ENCODE results near the gene MSL2.
A peak's percentile ranks its signal among the peaks of the same experiment; 100 is the strongest.
"Not testable (repeated sequence)": the region's sequence is repeated elsewhere in the genome, so short reads cannot be mapped to it uniquely, and the experiment has no call there.

MSL2 gene

DNA sequence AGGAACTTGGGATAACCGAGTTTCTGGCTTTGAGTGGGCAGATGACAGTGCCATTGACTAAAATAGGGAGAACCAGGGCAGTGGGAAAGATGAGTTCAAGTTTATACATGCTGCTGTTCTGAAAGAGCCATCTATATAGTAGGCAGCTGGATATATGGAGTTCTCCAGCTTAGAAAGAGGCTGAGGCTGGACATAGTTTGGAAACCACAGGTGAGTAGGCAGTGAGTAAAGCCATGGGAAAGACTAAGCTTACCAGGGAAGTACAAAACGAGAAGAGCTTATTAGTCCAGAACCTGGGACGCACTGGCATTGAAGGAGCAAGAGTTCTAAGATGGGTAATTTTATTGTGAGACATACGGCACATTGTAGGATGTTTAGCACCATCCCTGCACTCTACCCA is 54.2 kb downstream of the MSL2 start:
- no peak for DNase-seq

DNA sequence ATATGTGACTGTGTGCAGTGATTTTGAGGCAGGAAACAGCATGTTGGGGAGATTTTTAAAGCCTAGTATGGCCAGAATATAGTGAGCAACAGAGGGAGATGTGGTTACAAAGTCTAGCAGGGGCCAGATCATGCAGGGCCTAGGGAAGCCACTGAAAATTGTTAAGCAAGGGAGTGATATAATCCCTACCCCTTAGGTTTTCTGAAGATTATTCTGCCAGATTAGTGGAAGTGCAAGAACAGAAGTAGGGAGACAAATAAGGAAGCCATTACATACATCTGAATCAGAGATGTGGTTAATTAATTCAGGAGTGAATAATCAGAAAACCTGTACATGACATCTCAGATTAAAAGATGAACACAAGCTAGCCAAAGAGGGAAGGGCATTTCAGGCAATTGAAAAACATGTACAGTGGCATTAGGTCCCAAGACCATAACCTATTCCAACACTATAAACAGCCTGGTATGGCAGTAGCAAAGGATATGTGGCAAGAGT is 54.8 kb downstream of the MSL2 start:
- no peak for DNase-seq

DNA sequence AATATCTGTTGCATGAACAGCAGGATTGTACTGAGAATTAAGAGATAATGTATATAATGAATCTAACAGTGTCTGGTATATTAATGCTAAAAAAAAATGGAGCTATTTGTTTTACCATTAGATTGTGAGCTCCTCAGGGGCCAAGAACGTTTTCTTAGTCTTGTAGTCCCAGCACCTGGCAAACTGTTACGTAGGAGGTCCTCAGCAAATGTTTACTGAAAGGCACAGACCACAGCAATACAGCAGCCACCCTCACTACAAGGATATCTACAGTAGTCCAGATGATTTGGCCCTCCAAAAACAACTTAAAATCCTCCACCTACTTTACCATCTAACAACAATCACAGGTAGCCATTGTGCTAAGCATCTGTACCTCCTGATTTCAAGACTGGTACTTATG is 59.7 kb downstream of the MSL2 start:
- DNase-seq = no peak

DNA sequence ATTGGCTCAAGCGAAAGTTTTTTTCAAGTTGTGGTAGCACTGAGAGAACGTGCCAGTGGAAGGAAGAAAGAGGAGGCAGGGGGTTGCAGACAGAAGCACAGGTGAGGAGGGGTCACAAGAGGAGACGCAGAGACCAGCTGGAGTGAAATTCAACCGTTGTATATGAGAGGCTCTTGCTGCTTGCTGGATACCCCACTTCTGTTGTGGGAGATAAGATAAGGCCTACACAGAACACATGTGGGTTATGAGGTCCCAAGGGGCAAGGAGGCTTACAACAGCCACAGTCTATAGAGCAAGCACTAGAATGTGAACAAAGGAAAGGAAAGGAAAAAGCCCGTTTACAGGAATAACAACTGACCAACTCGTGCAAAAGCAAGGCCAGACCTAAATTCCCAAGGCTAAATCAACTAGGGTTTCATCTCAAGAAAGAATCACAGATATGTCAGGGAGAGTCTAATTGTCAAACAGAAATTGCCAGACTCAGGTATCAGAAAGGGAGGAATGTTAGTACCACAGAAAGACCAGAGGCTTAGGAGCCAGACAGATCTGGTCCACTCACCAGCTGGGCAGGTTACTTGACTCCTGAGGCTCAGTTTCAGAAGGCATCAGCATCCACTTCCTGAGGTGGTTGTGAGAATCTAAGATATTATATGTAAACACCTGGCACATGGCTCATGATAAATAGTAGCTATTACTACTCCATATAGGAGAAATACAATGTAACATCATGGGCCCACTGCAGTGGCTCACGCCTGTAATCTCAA is 60.9 kb downstream of the MSL2 start:
- no peak for DNase-seq

DNA sequence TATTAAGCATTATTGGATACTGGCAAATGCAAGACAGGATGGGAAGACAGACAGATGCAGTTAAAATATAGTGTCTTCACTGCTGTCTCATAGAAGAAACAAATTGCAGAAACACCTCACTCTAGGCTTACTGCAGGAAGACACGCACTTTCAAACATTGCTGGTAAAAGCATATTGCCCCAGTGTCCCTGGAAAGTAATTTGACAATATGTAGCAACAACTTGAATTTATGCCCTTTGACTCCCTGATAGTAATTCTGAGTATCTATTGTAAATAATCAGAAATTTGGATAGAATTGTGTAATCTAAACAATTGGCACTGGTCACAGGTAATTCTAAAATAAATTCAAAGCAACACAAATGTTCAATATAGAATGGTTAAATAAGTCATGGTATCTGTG is 62.0 kb downstream of the MSL2 start:
- no peak for DNase-seq

DNA sequence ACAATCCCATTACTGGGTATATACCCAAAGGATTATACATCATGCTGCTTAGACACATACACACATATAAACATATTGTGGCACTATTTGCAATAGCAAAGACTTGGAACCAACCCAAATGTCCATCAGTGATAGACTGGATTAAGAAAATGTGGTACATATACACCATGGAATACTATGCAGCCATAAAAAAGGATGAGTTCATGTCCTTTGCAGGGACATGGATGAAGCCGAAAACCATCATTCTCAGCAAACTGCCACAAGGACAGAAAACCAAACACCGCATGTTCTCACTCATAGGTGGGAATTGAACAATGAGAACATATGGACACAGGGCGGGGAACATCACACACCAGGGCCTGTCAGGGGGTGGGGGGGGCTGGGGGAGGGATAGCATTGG is 64.5 kb downstream of the MSL2 start:
- not testable (repeated sequence) for DNase-seq

DNA sequence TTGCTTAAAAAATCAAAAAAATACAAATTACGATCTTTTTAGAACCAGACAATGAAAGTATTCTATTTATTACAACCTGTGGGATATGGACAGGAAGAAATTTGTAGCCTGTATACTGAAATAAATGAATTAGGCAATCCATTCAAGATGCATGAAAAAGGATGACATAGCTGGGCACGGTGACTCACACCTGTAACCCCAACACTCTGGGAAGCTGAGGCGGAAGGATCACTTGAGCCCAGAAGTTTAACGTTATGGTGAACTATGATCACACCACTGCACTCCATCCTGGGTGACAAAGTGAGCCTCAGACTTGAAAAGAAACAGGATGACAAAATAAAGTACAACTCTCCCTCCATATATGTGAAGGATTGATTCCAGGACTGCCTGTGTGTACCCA is 74.1 kb downstream of the MSL2 start:
- DNase-seq = no peak

DNA sequence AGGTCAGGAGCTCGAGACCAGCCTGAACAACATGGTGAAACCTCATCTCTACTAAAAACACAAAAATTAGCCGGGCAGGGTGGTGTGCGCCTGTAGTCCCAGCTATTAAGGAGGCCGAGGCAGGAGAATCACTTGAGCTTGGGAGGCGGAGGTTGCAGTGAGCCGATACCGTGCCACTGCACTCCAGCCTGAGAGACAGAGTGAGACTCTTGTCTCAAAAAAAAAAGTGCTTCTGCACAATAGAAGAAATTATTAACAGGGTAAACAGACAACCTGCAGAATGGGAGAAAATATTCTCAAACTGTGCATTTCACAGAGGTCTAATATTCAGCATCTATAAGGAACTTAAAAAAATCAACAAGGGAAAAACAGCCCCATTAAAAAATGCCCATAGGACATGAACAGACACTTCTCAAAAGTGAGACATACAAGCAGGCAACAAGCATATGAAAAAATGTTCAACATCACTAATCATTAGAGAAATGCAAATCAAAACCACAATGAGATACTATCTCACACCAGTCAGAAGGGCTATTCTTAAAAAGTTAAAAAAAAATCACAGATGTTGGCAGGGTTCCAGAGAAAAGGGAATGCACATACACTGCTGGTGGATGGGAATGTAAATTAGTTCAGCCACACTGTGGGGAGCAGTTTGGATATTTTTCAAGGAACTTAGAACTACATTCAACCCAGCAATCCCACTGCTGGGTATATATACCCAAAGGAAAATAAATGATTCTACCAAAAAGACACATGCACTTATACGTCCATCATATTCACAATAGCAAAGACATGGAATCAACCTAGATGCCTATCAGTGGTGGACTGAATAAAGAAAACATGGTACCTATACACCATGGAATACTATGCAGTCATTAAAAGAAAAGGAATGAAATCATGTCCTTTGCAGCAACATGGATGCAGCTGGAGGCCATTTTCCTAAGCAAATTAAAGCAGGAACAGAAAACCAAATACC is 75.5 kb downstream of the MSL2 start:
- no peak for DNase-seq

DNA sequence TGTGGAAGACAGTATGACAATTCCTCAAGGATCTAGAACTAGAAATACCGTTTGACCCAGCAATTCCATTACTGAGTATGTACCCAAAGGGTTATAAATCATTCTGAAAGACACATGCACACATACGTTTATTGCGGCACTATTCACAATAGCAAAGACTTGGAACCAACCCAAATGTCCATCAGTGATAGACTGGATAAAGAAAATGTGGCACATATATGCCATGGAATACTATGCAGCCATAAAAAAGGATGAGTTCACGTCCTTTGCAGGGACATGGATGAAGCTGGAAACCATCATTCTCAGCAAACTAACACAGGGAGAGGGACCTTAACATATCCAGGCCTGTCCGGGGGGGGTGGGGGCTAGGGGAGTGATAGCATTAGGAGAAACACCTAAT is 76.4 kb downstream of the MSL2 start:
- DNase-seq = not testable (repeated sequence)

DNA sequence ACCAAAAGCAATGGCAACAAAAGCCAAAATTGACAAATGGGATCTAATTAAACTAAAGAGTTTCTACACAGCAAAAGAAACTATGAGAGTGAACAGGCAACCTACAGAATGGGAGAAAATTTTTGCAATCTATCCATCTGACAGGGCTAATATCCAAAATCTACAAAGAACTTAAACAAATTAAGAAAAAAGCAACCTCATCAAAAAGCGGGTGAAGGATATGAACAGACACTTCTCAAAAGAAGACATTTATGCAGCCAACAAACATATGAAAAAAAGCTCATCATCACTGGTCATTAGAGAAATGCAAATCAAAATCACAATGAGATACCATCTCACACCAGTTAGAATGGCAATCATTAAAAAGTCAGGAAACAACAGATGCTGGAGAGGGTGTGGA is 76.8 kb downstream of the MSL2 start:
- DNase-seq = not testable (repeated sequence)

DNA sequence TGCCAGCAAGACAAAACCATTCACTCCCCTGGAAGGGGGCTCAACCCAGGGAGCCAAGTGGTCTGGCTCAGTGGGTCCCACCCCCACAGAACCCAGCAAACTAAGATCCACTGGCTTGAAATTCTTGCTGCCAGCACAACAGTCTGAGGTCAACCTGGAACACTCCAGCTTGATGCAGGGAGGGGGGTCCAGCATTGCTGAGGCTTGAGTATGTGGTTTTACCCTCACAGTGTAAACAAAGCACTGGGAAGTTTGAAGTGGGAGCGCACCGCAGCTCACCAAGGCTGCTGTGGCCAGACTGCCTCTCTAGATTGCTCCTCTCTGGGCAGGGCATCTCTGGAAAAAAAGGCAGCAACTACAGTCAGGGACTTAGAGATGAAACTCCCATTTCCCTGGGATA is 81.7 kb downstream of the MSL2 start:
- no peak for DNase-seq

DNA sequence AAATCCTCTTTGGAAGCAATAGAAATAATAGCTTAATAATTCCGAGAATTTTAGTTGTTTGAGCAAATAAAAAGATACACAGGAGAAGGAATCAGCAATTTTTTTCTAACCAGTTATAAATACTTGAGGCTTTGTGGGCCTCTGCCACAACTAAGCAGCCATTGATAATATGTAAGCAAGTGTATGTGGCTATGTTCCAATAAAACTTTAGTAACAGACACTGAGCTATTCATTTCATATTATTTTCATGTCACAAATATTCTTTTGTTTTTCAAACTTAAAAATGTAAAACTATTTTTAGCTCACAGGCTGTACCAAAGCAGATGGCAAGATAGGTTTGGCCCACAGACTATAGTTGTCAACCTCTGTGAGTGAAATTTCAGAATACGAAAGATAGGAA is 85.7 kb downstream of the MSL2 start:
- DNase-seq = no peak

DNA sequence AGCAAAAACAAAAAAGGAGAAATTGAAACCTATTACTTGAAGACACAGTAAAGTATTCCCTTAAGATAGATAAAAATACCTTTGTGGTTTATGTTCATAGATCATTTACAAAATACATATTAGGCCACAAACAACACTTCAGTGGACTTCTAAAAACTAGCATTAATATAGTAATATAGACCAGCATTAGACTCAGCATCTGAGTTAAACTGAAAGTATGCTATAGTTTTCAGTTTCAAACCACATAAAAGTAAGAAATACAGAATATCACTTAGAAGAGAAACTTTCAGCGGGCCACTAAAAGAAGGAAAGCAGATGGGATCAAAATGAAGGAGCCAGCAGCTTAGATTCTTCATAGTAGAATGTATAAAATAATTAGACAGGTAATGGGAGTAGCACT is 86.6 kb downstream of the MSL2 start:
- peak; percentile 39 for DNase-seq

DNA sequence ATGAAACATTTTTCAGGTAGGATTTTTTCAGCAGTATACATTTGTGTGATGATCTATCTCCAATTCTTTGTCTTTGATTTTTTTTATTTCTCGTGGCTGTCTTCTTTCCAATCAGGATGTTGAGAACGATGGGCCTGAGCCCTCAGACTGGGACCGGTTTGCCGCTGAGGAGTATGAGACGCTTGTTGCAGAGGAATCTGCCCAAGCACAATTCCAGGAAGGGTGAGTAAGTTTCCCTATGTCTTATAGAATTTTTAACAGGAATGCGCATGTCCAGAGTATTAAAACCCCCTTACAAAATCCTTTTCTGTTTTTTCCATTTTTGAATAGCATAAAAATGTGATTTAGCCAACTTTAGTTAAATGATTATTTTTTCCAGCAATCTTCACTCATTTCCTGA is 90.0 kb downstream of the MSL2 start:
- no peak for DNase-seq

DNA sequence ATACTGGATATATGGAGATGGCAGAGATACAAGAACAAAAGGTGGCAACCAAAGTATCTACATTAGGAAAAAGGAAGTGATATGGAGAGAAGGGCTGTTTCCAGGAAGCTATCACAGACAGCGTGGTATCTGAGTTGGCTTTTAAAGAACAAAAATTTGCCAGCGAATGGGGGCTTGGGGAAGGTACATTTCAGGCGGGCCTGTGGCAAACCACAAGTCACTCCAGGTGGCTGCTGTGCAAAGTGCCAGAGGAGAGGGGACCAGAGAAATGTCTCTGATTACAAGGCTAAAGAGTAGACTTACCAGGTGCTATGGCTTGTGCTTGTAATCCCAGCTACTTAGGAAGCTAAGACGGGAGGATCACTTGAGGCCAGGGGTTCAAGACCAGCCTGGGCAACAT is 91.1 kb downstream of the MSL2 start:
- DNase-seq = no peak

All from activated CD4-positive, alpha-beta T cell treated with anti-CD3 and anti-CD28 coated beads, Interleukin-2, Interleukin-6, amounts not matched to agents 100 ng/mL and 50 ng/mL, durations not matched to agents 16 hours and 8 hours (primary cell).